Astrocyte of the cerebellum (primary cell): ENCODE data around the gene NEUROD4.

Experiments used
- DNase-seq: peaks from one replicate; pipeline ENCODE4 v3.0.0-alpha.2; 2011; ENCODE audit warnings: low read depth
- H3K4me3 ChIP-seq: 2 replicates; pipeline ENCODE4 v1.5.1; 2011; ENCODE audit warnings: mild to moderate bottlenecking, low read depth, low read length, moderate library complexity
- CTCF ChIP-seq: IDR thresholded peaks from 2 replicates; pipeline ENCODE4 v1.5.1; 2012; ENCODE audit warnings: low read length, low read depth, moderate library complexity, mild to moderate bottlenecking; ENCODE audit errors: missing control alignments
- in situ Hi-C: cut with HindIII; loops from 2 replicates; pipeline ENCODE4 v1.10.0; 2017; ENCODE audit warnings: low sequenced_read_pairs

The NEUROD4 gene

GRCh38 chr12:55024575-55024974 is 4.8 kb downstream of the NEUROD4 start:
- in situ Hi-C loops, result no loop called here
- no peak overlapping the region for H3K4me3 ChIP-seq
- no peak for TF ChIP-seq CTCF
- DNase-seq, result no peak

- TF ChIP-seq CTCF, result no peak
- DNase-seq, result no peak
- in situ Hi-C loops, result no loop called here
- no peak overlapping the region for H3K4me3 ChIP-seq
These were observed 5.7 kb downstream of the NEUROD4 start for GRCh38 chr12:55025508-55025907.

- TF ChIP-seq CTCF, result no peak
- DNase-seq, result no peak
- in situ Hi-C loops, result no loop called here
- no peak overlapping the region for H3K4me3 ChIP-seq
These were observed 14.4 kb downstream of the NEUROD4 start for GRCh38 chr12:55034218-55034617.

- in situ Hi-C loops, result no loop called here
- H3K4me3 ChIP-seq, result no peak overlapping the region
- no peak for TF ChIP-seq CTCF
- DNase-seq, result no peak
These were observed 16.7 kb downstream of the NEUROD4 start for GRCh38 chr12:55036326-55037115.

GRCh38 chr12:55037351-55037987 is 17.7 kb downstream of the NEUROD4 start:
- no peak for TF ChIP-seq CTCF
- H3K4me3 ChIP-seq, result no peak overlapping the region
- in situ Hi-C loops, result no loop called here
- DNase-seq, result no peak

- H3K4me3 ChIP-seq, result no peak overlapping the region
- in situ Hi-C loops, result no loop called here
- no peak for DNase-seq
- no peak for TF ChIP-seq CTCF
These were observed 19.9 kb downstream of the NEUROD4 start for GRCh38 chr12:55039395-55040354.
